MM.1S (cell line): ENCODE results near the gene CDK5.

ENCODE experiments used
- DNase-seq: peaks from one replicate; pipeline ENCODE4 v3.0.0-alpha.2; 2015
- H2AFZ ChIP-seq: fragments of 300-600 bp; sonication (generic); 2 replicates; pipeline ENCODE4 v1.6.0; 2016; ENCODE audit warnings: antibody characterized with exemption, low read length
- H3F3A ChIP-seq: fragments of 300-600 bp; sonication (generic); 2 replicates; pipeline ENCODE4 v1.6.1; 2016; ENCODE audit warnings: mild to moderate bottlenecking, antibody characterized with exemption, low read length, moderate library complexity, mixed read lengths; ENCODE audit not compliant: insufficient read depth
- H3K27ac ChIP-seq: fragments of 300-600 bp; sonication (generic); 2 replicates; pipeline ENCODE4 v1.5.1; 2016; ENCODE audit warnings: mild to moderate bottlenecking, low read length
- H3K27me3 ChIP-seq: fragments of 300-600 bp; sonication (generic); replicated peaks from 2 replicates; pipeline ENCODE4 v1.6.0; 2016; ENCODE audit warnings: low read length; ENCODE audit not compliant: insufficient read depth
- H3K36me3 ChIP-seq: fragments of 300-600 bp; sonication (generic); replicated peaks from 2 replicates; pipeline ENCODE4 v1.6.1; 2016; ENCODE audit warnings: mild to moderate bottlenecking, low read length, mixed read lengths; ENCODE audit not compliant: insufficient read depth
- H3K4me1 ChIP-seq: fragments of 300-600 bp; sonication (generic); 2 replicates; pipeline ENCODE4 v1.6.1; 2016; ENCODE audit warnings: low read length, mixed read lengths
- H3K4me2 ChIP-seq: fragments of 300-600 bp; sonication (generic); 2 replicates; pipeline ENCODE4 v1.6.0; 2016; ENCODE audit warnings: low read depth, low read length
- H3K4me3 ChIP-seq: fragments of 300-600 bp; sonication (generic); 2 replicates; pipeline ENCODE4 v1.5.1; 2016; ENCODE audit warnings: low read length, mixed read lengths
- H3K79me2 ChIP-seq: fragments of 300-600 bp; sonication (generic); 2 replicates; pipeline ENCODE4 v1.6.1; 2016; ENCODE audit warnings: mixed run types, low read length, mixed read lengths
- H3K9ac ChIP-seq: fragments of 300-600 bp; sonication (generic); 2 replicates; pipeline ENCODE4 v1.6.1; 2016; ENCODE audit warnings: low read length, mixed read lengths
- H3K9me2 ChIP-seq: fragments of 300-600 bp; sonication (generic); replicated peaks from 2 replicates; pipeline ENCODE4 v1.6.1; 2016; ENCODE audit warnings: mild to moderate bottlenecking, low read length, mixed read lengths; ENCODE audit not compliant: insufficient read depth
- H3K9me3 ChIP-seq: fragments of 300-600 bp; sonication (generic); replicated peaks from 2 replicates; pipeline ENCODE4 v1.6.1; 2016; ENCODE audit warnings: mild to moderate bottlenecking, low read length, mixed read lengths; ENCODE audit not compliant: insufficient read depth
- H4K20me1 ChIP-seq: fragments of 300-600 bp; sonication (generic); 2 replicates; pipeline ENCODE4 v1.6.1; 2016; ENCODE audit warnings: mild to moderate bottlenecking, low read length, moderate library complexity, mixed read lengths; ENCODE audit not compliant: insufficient read depth
- EZH2 ChIP-seq: fragments of 300-600 bp; sonication (generic); optimal IDR thresholded peaks from 2 replicates; pipeline ENCODE3; 2017; ENCODE audit warnings: low read depth, mild to moderate bottlenecking, antibody characterized with exemption, low read length, mixed read lengths
- EZH2phosphoT487 ChIP-seq: fragments of 300-600 bp; sonication (generic); IDR thresholded peaks from 2 replicates; pipeline ENCODE4 v1.6.1; 2018; ENCODE audit warnings: antibody characterized with exemption, low read length
- TF ChIP-seq, protein P1 (sequence below): fragments of 300-600 bp; sonication (generic); IDR thresholded peaks from 2 replicates; pipeline ENCODE4 v1.5.1; 2016; ENCODE audit warnings: antibody characterized with exemption, low read length, mixed read lengths

The CDK5 gene

DNA sequence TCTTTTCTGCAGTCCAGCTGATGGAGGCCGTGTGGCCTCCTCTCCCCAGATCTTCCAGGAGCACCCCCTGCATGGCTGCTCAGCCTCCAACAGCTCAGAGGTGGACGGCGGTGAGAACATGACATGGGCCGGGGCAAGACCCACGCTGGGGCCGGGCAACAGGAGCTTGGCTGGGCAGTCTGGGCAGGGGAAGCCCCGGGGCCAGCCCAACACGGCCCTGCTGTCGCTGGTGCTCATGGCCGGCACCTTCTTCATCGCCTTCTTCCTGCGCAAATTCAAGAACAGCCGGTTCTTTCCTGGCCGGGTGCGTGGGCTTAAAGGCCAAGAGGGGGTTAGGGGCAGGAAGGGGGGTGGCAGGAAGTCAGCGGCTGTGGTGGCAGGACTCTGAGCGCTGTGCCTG is 16.3 kb upstream of the CDK5 start:
- peaks cover 6% of the 10 kb centered on the region; the same call in 1 of the 2 replicates for H3K36me3 ChIP-seq

DNA sequence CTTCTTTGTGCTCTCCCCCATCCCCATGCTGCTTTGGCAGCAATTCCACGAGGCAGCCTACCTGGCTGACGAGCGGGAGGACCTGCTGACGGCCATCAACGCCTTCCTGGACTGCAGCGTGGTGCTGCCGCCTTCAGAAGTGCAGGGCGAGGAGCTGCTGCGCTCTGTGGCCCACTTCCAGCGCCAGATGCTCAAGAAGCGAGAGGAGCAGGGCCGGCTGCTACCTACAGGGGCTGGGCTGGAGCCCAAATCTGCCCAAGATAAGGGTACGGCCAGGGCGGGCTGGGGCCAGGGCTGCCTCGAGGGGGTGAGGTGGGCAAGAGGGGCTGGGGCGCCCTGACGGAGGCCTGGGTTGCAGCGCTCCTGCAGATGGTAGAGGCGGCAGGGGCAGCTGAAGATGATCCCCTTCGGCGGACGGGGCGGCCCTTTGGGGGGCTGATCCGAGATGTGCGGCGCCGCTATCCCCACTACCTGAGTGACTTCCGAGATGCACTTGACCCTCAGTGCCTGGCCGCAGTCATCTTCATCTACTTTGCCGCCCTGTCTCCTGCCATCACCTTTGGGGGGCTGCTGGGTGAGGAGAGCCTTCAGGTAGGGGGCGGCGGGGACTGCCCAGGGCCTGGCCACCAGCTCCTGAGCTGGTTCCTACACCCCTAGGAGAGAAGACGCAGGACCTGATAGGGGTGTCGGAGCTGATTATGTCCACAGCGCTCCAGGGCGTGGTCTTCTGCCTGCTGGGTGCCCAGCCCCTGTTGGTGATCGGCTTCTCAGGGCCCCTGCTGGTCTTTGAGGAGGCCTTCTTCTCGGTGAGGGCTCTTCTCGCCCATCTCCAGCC is 13.6 kb upstream of the CDK5 start:
- H3K4me3 ChIP-seq, result no peak overlapping the region
- no peak overlapping the region for H2AFZ ChIP-seq
- no peaks in the 10 kb centered on the region for H3K9me2 ChIP-seq
- H3K9ac ChIP-seq, result no peak overlapping the region
- H3K27me3 ChIP-seq, result no peaks in the 10 kb centered on the region
- DNase-seq, result no peak
- TF ChIP-seq, protein P1, sequence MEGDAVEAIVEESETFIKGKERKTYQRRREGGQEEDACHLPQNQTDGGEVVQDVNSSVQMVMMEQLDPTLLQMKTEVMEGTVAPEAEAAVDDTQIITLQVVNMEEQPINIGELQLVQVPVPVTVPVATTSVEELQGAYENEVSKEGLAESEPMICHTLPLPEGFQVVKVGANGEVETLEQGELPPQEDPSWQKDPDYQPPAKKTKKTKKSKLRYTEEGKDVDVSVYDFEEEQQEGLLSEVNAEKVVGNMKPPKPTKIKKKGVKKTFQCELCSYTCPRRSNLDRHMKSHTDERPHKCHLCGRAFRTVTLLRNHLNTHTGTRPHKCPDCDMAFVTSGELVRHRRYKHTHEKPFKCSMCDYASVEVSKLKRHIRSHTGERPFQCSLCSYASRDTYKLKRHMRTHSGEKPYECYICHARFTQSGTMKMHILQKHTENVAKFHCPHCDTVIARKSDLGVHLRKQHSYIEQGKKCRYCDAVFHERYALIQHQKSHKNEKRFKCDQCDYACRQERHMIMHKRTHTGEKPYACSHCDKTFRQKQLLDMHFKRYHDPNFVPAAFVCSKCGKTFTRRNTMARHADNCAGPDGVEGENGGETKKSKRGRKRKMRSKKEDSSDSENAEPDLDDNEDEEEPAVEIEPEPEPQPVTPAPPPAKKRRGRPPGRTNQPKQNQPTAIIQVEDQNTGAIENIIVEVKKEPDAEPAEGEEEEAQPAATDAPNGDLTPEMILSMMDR, result no peak
- no peak for TF ChIP-seq EZH2
- no peak for TF ChIP-seq EZH2phosphoT487
- no peak overlapping the region for H3K27ac ChIP-seq
- H3K79me2 ChIP-seq, result no peaks in the 10 kb centered on the region
- no peak overlapping the region for H3K4me2 ChIP-seq
- H3F3A ChIP-seq, result peaks cover 8% of the 10 kb centered on the region; the same call in 1 of the 2 replicates
- H4K20me1 ChIP-seq, result no peaks in the 10 kb centered on the region
- H3K9me3 ChIP-seq, result no peaks in the 10 kb centered on the region
- peaks cover 3% of the 10 kb centered on the region; the same call in 1 of the 2 replicates for H3K36me3 ChIP-seq
- no peaks in the 10 kb centered on the region for H3K4me1 ChIP-seq

More for the DNA sequence above, 16.3 kb upstream of the CDK5 start:
- no peaks in the 10 kb centered on the region for H4K20me1 ChIP-seq
- H3K79me2 ChIP-seq, result peaks cover 13% of the 10 kb centered on the region
- H3K4me1 ChIP-seq, result peaks cover under 1% of the 10 kb centered on the region; the same call in 1 of the 2 replicates
- no peak overlapping the region for H2AFZ ChIP-seq
- H3K27me3 ChIP-seq, result no peaks in the 10 kb centered on the region
- H3K4me3 ChIP-seq, result no peak overlapping the region
- TF ChIP-seq EZH2phosphoT487 (no peak), EZH2 (no peak)
- TF ChIP-seq, protein P1, result no peak
- no peak overlapping the region for H3K27ac ChIP-seq
- H3K9ac ChIP-seq, result no peak overlapping the region
- H3K9me2 ChIP-seq, result no peaks in the 10 kb centered on the region
- no peak for DNase-seq
- no peaks in the 10 kb centered on the region for H3K9me3 ChIP-seq
- no peak overlapping the region for H3K4me2 ChIP-seq
- H3F3A ChIP-seq, result peaks cover 12% of the 10 kb centered on the region; the same call in 1 of the 2 replicates

DNA sequence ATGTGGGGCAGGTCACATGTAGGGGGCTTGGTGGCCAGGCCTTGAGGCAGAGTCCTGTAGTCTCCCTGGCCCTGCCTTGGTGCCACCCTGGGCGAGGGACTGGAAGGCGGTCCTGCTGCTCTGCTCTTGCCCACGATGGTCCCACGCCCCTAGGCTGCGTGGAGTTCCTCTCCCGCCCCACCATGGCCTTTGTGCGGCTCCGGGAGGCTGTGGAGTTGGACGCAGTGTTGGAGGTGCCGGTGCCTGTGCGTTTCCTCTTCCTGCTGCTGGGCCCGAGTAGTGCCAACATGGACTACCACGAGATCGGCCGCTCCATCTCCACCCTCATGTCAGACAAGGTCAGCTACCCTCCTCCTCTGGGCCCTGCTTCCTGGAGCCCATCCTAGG is 12.9 kb upstream of the CDK5 start:
- Histone ChIP-seq H3K27me3 (no peaks in the 10 kb centered on the region), H3F3A (peaks cover 7% of the 10 kb centered on the region; the same call in 1 of the 2 replicates), H3K36me3 (peaks cover 3% of the 10 kb centered on the region; the same call in 1 of the 2 replicates), H3K4me1 (no peaks in the 10 kb centered on the region), H3K9ac (no peak overlapping the region), H3K79me2 (no peaks in the 10 kb centered on the region), H3K9me2 (no peaks in the 10 kb centered on the region), H3K9me3 (no peaks in the 10 kb centered on the region), H2AFZ (no peak overlapping the region), H3K4me2 (no peak overlapping the region), H3K4me3 (no peak overlapping the region), H3K27ac (no peak overlapping the region), H4K20me1 (no peaks in the 10 kb centered on the region)
- no peak for DNase-seq
- TF ChIP-seq, protein P1, result no peak
- no peak for TF ChIP-seq EZH2
- no peak for TF ChIP-seq EZH2phosphoT487
